Hepatocyte (in vitro differentiated cells): Measurements from ENCODE around the gene STYX.

Experiments used
- CTCF ChIP-seq: fragments of 200-600 bp; sonication (generic); IDR thresholded peaks from 2 replicates; pipeline ENCODE4 v1.5.1; 2016; ENCODE audit warnings: antibody characterized with exemption, mild to moderate bottlenecking; ENCODE audit not compliant: poor library complexity
- EZH2 ChIP-seq: fragments of 200-600 bp; sonication (generic); IDR thresholded peaks from 2 replicates; pipeline ENCODE4 v1.6.1; 2016; ENCODE audit warnings: antibody characterized with exemption, mild to moderate bottlenecking, borderline replicate concordance
- EZH2phosphoT487 ChIP-seq: fragments of 200-600 bp; sonication (generic); IDR thresholded peaks from one replicate; pipeline ENCODE4 v1.6.1; 2018; ENCODE audit warnings: antibody characterized with exemption, mild to moderate bottlenecking, low read depth, moderate library complexity; ENCODE audit not compliant: unreplicated experiment, severe bottlenecking

- TF ChIP-seq CTCF (no peak), EZH2 (no peak), EZH2phosphoT487 (no peak)
Observed at GRCh38 chr14:52730709-52731111, 744 bp downstream of the STYX start.
